Gastroesophageal sphincter (tissue), 3 donors: ENCODE results near the gene PDE2A.

ENCODE experiments used
- EP300 ChIP-seq: sonication (generic); formaldehyde crosslinking; IDR thresholded peaks from one replicate; pipeline ENCODE4 v1.6.1; 2017; ENCODE audit warnings: antibody characterized with exemption, mild to moderate bottlenecking
- POLR2A ChIP-seq, 2 donors: fragments of 450-650 bp; IDR thresholded peaks; one replicate each; pipeline ENCODE4 v1.6.1; 2017; ENCODE audit warnings: antibody characterized with exemption in 2 of 2, mild to moderate bottlenecking in 2 of 2, moderate library complexity in 1 of 2
- POLR2AphosphoS5 ChIP-seq: sonication (generic); formaldehyde crosslinking; IDR thresholded peaks from one replicate; pipeline ENCODE4 v1.6.1; 2017; ENCODE audit warnings: antibody characterized with exemption
- TF ChIP-seq, protein P1 (sequence below), 4 experiments: fragments of 200-600 bp in 2 of 4; fragments of 450-650 bp in 2 of 4; sonication (generic) in 1 of 4; IDR thresholded peaks; one replicate each; pipeline ENCODE4 v1.5.1; 2017 to 2019; ENCODE audit warnings: antibody characterized with exemption in 4 of 4, mild to moderate bottlenecking in 2 of 4, moderate library complexity in 2 of 4

DNA sequence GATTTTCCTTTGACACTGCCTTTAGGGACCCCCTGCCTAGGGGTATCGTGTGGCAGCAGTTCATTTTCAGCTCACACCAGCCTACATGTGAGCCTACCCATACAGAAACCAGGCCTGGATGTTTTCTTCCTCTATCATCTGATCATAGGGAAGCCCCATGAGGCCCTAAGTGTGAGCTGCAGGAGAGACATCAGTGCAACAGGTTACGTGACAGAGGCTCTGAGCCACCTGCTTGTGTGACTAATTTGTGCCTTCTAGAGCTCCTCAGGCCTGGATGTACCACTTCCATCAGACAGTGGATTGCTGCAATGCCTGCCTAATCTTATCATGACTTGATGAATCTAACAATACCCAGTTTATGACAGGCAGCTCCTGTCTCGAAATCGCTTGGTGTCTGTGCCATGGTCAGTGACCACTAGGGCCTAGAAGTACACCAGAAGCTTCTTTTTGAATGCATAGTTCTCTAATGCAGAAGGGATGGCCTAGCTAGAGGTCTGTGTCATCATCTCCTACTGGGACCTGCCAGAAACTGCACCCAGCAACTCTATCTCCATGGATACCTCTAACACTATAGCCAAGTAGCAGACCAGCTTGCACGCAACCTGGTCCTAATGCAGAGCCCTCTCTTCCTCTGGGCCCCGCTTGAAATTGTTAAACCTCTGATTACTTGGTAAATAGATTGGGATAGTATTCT, 130.2 kb downstream of the PDE2A start:
- TF ChIP-seq, protein P1, sequence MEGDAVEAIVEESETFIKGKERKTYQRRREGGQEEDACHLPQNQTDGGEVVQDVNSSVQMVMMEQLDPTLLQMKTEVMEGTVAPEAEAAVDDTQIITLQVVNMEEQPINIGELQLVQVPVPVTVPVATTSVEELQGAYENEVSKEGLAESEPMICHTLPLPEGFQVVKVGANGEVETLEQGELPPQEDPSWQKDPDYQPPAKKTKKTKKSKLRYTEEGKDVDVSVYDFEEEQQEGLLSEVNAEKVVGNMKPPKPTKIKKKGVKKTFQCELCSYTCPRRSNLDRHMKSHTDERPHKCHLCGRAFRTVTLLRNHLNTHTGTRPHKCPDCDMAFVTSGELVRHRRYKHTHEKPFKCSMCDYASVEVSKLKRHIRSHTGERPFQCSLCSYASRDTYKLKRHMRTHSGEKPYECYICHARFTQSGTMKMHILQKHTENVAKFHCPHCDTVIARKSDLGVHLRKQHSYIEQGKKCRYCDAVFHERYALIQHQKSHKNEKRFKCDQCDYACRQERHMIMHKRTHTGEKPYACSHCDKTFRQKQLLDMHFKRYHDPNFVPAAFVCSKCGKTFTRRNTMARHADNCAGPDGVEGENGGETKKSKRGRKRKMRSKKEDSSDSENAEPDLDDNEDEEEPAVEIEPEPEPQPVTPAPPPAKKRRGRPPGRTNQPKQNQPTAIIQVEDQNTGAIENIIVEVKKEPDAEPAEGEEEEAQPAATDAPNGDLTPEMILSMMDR (IDR thresholded peaks at IDR 0.05): no peak
- no peak for TF ChIP-seq EP300
- no peak for TF ChIP-seq POLR2A (IDR thresholded peaks at IDR 0.05)
- no peak for TF ChIP-seq POLR2AphosphoS5
